GM21528 (cell line): Measurements from ENCODE around the gene IMP3.
"Not testable (repeated sequence)": the region's sequence is repeated elsewhere in the genome, so short reads cannot be mapped to it uniquely, and the experiment has no call there.

ENCODE experiments used
- ATAC-seq: cut with Tn5 transposase; IDR thresholded peaks from one replicate; pipeline ENCODE4 v1.9.1; 2021; ENCODE audit warnings: mild to moderate bottlenecking, moderate library complexity; ENCODE audit not compliant: unreplicated experiment, low FRiP score

IMP3 gene, protein sequence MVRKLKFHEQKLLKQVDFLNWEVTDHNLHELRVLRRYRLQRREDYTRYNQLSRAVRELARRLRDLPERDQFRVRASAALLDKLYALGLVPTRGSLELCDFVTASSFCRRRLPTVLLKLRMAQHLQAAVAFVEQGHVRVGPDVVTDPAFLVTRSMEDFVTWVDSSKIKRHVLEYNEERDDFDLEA

DNA sequence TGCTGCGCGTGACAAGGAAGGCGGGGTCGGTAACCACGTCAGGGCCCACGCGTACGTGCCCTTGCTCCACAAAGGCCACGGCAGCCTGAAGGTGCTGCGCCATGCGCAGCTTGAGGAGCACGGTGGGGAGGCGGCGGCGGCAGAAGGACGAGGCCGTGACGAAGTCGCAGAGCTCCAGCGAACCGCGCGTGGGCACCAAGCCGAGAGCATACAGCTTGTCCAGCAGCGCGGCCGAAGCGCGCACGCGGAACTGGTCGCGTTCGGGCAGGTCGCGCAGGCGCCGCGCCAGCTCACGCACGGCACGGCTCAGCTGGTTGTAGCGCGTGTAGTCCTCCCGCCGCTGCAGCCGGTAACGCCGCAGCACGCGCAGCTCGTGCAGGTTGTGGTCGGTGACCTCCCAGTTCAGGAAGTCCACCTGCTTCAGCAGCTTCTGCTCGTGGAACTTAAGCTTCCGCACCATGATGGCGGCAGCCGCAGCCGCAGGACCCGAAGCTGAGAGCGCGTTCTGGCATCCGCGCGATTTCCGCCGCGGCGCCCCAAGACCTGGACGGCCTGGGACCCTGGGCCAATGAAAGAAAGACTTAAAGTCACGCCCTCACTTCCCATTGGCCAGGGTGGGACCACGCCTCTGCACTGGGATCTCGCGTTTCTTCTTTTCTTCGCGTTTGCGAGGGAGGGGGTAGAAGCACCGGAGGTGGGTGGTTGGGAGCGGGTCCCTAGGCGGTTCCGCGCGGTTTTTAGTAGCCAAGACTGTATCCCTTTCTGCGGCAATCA is at the start of gene IMP3:
Gene IMP3 (minus strand): TSS at position 516 of the 774 bp plus-strand sequence. CDS start 56 bp downstream, at position 460.
- ATAC-seq: peak; percentile 92

DNA sequence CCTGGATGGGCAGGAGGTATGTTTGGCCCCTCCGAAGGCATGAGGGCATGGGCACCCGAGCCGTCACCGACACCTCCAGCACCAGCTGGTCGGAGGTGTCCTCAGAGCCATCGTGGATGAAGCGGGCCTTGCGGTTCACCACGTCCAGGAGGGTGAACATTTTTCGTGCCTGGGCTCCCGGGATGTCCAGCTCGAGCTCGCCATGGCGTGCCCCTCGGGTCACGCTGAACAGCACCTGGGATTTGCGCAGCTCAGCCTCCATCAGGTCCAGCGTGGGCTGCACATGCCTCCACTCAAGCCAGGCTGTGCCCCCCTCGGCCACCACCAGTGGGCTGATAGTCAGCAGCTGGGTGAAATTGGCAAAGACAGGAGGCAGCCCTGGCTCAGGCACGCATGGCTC is 49.4 kb upstream of the IMP3 start:
- ATAC-seq: not testable (repeated sequence)

DNA sequence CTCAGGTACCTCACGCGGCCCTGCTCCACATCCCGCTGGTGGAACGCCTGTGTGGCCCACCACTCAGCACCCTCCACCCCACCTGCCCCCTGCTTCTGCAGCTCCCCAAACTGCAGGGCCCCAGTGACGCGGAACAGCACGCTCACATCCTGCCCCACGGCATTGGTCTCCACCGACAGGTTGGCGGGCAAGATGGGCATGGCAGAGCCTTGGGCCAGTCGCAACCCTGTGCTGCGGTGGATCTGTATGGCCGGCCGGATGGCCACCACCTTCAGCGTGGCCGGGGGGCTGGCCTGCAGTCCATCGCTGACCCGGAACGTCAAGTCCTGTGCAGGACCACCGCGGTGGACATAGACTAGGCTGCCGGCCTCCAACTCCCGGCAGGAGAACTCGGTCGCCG is 48.8 kb upstream of the IMP3 start:
- no peak for ATAC-seq

DNA sequence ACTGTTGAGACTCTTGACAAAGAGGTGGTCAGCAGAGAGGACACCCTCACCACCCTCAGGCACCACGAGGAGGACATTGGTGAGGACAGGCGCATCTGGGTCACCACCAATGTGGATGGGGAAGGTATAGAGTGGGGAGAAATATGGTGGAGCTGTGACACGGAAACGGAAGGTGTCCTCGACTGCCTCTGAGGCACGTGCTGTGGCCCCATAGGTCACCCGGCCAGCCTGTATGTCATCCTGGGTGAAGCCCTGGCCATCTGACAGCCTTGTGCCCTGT is 48.2 kb upstream of the IMP3 start:
- no peak for ATAC-seq

DNA sequence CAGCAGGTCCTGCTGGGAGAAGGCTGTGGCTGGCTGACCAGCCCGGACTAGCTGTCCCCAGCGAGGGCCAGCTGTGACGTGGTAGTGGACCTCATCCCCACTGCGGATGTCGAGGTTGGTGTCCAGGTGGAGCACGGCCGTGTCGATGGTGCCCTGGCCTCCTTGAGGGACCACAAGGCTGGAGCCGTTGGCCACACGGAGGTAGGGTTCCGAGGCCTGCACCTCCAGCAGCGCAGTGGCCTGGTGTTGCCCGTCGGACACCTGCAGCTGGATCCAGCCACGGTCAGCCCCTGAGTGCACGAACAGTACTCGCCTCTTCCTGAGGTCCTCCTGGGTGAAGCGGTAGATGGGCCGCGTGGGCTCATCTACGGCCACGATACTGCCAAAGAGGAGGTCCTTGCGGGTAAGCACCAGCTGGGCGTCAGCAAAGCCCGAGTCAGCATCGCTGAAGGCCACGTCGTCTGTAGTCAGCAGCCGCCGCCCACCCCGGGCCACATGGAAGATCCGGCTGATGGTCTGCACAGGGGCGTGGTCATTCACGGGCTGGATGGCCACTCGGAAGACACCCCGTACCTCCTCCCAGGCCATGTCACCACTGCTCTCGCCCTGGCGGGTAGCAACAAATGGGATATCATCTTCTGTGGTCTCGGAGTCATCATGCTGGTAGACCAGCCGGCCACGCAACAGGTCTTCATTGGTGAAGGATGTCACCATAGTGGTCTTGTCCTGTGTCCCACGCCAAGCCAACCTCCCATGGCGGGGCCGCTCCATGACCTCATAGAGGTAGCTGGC is 47.7 kb upstream of the IMP3 start:
- no peak for ATAC-seq

DNA sequence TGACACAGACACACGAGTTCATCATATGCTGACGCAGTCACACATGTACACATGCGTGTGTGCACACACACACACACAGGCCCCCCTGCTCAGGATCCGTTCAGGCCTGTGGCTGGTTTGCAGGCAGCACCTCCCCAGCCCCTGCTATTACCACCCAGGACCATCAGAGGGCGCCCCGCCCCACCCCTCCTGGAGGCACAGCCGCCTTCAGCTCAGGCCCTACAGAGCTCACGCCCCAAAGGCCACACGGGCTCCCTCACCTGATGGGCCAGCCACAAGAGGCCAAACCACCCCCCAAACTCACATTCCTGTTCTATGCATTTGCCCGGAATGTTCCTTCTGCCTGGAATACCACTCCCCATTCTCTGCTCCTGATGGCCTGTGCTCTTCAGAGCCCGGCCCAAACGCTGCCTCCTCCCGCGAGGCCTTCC is 46.2 kb upstream of the IMP3 start:
- ATAC-seq: not testable (repeated sequence)

DNA sequence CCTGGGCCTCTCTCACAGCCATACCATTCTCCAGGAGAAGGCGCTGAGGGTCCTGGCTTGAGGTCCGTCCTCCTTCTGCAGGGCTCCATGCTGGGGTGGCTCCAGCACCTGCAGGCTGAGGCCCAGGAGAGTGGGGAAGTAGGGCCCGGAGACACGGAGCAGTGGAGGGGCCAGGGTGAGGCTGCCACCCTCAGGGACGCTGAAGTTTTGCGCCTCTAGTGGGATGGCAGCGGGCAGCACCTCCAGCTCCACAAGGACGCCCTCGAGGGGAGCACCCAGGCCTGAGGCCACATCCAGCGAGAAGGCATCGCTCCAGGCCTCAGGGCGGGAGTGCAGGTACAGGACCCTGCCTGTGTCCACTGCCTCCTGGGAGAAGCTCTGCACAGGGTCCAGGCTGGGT is 45.2 kb upstream of the IMP3 start:
- no peak for ATAC-seq

DNA sequence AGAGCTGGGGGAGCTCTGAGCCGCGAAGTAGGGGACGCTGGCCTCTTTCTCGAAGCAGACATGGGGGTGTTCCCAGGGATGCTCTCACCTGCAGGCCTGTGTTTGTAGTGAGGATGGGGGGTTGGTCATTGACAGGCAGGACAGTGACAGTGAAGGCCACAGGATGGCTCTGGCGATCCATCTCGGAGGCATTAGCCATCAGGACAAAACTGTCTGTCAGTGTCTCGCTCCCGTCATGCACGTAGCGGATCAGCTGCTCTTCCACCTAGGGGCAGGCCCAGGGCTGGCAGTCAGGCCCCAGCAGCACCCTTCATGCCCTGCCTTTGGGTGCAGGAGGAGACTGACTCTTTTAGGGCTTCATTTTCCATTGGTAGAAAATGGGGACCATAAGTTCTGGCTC is 44.6 kb upstream of the IMP3 start:
- ATAC-seq: no peak

DNA sequence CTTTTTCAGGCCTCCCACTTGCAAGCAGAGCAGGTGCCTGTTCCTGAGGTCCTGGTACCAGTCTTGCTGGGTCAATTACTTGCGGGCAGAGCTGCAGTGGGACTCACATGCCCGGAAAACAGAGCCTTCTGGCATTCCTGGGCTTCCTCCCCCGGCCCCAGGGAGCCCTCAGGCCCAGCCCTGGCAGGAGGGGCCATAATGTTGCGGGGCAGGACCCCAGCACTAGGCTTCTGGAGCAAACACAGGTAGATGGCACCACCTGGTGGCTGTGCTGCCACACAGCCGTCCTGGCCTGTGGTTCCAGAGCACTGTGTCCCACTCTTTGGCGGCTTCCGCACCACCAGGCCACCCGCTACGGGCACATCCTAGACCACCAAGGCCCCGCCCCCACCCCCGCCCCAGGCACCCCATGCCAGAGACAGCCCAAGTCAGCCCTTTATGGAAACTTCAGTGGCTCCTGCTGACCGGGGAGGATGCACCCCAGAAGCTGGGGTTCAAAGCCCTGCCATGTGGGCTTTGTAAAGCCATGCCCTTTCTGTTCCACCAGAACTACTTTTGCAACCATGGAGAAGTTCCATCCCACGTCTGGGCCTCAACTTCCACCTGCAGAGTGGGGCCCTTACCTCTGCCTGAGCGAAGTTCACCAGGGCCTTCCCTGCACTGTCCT is 43.8 kb upstream of the IMP3 start:
- ATAC-seq: not testable (repeated sequence)

DNA sequence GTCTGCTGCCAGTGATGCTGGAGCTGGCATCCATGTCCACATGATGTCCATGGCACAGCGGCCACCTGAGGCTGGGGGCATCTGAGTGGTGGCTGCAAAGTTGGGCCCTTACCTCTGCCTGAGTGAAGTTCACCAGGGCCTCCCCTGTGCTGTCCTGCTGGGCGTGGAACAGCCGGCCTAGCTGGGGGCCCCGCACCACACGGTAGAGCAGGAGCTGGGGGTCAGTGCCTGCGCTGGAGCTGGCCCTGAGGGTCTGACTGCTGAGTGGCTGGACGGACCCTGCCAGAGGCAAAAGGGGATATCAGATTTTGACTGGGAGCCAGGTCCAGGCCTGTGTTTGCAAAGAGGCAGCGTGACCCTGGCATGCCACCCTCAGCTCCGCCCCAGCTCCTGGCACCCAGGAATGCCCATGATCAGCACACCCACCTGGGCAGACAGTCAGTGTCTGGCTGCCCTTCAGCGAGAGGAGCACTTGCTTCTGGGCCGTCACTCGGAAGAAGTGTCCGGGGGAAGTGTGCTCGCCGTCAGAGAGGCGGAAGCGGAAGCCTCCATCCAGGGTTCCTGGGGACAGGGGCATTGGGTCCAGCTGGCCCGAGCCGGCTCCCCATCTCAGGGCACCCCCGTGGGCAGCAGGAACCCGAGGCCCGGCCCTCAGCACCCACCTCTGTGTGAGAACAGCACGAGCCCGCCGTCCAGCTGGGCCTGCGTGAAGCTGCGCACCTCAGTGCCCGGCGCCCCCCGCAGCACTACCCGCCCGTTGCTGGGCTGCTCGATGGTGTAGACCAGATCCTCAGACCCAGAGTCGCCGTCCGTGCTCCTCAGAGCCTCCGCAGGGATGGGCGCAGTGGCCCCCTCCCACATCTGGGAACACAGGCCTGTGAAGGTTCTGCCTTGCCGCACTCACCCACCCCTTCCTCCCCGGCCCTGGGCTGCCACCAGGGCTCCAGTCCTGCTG is 42.4 kb upstream of the IMP3 start:
- no peak for ATAC-seq

DNA sequence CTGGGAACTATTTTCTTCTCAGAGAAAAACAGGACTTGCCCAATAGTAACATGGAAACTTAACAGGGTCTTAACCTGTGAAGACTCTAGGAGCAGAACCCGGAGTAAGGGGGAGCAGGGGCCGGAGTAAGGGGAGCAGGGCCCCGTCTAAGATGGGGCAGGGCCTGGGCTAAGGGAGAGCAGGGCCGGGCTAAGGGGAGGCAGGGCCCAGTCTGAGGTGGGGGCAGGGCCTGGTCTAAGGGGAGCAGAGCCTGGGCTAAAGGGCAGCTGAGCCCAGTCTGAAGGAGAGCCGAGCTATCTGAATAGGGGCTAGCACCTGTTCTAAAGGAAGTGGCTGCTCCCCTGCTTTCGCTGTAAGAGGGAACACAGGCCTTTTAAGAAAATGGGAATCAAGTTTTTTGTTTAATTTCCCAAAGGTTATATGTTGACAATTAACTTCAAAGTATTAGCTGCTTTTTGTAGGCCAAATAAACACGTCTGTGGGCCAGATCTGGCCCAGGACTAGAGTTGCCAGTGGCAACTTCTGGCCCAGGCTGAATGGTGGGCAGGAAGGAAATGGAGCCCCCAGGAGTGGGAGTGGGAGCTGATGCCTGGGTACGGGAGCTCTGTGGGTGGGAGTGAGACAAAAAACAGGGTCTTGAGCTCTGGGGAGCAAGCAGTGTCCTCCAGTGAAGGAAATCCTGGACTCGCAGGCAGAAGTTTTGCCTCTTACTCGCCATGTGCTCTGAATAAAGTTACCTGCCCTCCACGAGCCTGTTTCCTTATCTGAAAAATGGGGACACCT is 40.2 kb upstream of the IMP3 start:
- ATAC-seq: no peak

DNA sequence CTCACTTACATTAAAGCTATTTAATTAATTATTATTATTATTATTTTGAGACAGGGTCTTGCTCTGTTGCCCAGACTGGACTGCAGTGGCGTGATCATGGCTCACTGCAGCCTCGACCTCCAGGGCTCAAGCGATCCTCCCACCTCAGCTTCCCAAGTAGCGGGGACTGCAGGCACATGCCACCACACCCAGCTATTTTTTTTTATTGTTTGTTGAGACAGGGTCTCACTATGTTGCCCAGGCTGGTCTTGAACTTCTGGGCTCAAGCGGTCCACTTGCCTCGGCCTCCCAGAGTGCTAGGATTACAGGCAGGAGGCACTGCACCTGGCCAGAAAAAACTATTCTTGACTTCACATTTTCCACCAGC is 38.3 kb upstream of the IMP3 start:
- ATAC-seq: not testable (repeated sequence)

DNA sequence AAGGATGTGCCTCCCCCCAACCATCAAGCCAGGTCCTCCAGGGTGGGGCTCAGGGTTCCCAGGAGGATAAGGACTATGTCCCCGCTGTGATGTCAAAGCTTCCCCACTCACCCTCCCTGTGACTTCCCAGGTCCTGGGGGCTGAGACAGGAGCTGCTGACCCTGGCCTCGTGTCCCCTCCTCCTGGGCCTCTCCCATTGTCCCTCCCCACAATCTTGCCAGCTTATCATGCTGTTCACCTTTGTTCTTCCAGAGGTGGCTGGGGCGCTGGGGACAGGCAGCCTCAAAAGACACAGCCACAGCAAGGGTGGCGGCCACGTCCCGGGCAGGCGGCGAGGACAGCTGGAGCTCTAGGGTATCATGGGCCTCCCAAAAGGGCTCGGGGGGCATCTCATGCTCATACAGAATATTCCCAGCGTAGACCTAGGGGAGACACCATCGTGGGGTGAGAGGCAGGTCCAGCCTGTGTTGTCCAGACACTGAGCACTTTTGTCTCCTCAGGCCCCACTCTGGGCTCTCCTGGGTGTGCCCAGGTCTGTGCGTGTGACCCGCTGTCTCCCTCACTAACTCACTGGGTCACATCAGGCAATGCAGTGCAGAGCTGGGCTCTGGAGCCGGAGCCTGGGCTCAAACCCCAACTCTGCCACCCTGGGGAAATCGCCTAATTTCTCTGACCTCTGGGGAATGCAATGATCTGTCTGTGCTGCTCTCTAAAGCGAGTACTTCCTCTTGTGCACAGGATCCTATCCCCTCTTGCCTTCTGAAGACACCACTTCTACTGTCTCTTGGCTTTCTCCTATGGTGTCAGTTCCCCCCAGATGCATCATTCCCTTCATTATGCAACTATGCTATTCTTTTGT is 37.7 kb upstream of the IMP3 start:
- ATAC-seq: no peak

DNA sequence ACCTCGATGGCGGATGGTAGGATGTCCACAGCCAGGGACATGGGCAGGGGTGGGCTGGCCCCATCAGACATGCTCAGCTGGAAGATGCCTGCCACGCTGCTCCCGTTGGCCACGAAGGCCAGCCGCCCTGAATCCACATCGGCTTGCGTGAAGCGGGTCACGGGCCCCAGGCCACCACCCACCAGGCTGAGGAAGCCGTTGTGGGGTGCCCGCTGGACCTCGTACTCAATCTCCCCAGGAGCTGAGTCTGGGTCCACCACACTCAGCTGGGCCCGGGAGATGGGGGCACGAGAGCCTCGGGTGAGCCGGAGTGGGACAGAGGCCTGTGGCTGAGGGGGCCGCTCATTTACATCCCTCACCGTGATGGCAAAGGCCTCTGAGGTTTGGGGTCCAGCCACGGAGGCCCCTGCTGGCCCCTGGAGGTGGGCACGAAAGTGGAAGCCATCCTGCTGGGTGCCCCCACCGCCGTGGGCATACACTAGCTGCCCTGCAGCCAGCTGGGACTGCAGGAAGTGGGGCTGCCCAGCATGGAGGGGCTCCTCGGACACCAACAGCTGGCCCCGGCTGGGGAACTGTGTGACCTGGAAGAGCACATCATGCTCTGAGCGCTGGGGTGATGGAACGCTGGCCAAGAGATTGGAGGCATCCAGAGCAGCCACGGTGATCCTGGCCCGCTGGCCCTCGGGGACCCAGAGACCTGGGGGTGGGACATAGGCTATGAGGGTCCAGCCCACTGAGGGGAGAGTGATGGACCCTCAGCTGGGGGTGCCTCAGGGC is 36.9 kb upstream of the IMP3 start:
- ATAC-seq: no peak

DNA sequence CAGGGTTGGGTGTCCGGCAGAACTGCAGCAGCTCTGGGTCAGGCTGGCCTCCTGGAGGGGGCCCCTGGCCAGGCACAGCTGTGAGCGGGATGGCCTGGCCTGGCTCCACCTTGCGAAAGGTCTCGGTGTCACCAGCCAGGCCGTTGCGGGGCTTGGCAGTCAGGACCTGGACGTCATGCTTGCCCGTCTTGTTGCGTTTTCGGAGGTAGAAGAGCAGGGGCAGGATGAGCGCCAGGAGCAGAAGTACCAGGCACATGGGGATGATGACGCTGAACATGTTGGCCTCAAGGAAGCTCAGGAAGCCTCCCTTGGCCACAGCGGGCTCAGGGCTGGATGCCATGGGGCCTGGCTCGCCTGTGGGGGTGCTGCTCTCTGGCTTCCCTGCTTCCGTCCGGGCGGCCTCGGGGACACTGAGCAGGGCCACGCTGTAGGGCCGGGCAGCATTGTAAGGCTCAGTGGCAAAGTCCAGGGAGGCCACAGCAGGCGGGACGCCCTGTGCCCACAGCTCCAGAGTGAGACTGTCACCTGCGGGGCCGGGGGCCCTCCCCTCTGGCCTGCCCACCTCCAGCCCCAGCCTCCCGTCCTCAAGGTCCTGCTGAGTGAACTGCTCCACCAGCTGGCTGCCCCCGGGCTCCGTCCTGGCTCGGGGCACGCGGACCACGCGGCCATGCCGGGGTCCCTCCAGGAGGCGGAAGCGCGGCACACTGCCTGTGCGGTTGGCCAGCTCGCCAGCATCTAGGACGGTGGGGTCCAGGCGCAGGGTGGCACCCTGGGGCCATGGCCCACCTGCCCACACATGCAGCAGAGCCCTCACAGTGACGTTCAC is 35.8 kb upstream of the IMP3 start:
- no peak for ATAC-seq

DNA sequence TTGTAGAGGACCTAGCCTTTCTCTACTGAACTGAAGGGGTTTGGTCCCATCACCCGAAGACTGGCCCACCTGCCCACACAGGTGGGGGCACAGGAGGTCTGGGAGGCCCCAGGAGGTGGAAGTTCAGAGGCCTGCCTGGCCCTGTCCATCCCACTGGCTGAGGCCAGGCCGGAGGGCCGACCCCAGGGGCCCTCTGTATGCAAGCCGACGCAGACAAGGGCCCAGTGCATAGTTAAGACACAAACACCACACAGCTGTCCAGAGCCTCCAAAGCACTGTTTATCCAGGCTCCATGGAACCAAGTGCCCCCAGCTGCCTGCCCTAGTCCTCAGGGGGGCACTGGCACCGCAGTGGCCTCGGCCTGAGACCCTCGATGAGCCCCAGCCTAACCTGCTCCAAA is 34.3 kb upstream of the IMP3 start:
- ATAC-seq: no peak
